ENCODE data around the gene ROMO1. TPM values are rescaled to one million over a fixed set of nuclear protein-coding genes. Genes with fewer than 3 reads are reported as not detected.
A peak's percentile ranks its signal among the peaks of the same experiment; 100 is the strongest.
"Not testable (repeated sequence)": the region's sequence is repeated elsewhere in the genome, so short reads cannot be mapped to it uniquely, and the experiment has no call there.

Gene ROMO1
- total and polyA plus RNA-seq, 5 donors from 2014 or later, result 48.8 to 378 (median 351) TPM

- no peak overlapping the region for H3K27ac Mint-ChIP-seq
- peaks cover 34 to 63% (median 39%) of the 10 kb centered on the region in 4 donors for H3K4me1 Mint-ChIP-seq
Observed at GRCh38 chr20:35708502-35708901, 9.3 kb downstream of the ROMO1 start.

GRCh38 chr20:35709259-35709658 lies 10.1 kb downstream of the ROMO1 start:
- Mint-ChIP-seq H3K27ac (peak overlapping the region in 1 of 3 donors; percentile 25), H3K36me3 (peaks cover 40% of the 10 kb centered on the region), H3K27me3 (no peaks in the 10 kb centered on the region), H3K9me3 (no peaks in the 10 kb centered on the region), H3K4me1 (peaks cover 39 to 65% (median 42%) of the 10 kb centered on the region in 4 donors), H3K4me3 (peak overlapping the region in 2 of 4 donors; percentile 55 to 83)
- H3K27me3 ChIP-seq (ENCODE audit: control insufficient read depth, insufficient read depth, low read length), result no peaks in the 10 kb centered on the region
- peaks cover 48% of the 10 kb centered on the region for H3K4me1 ChIP-seq (ENCODE audit: control insufficient read depth, insufficient read depth, low read length, poor library complexity, severe bottlenecking)
- H3K36me3 ChIP-seq (ENCODE audit: control insufficient read depth, insufficient read depth, low read length), result peaks cover 98% of the 10 kb centered on the region
- H3K4me3 ChIP-seq (ENCODE audit: low read depth, low read length), result no peak overlapping the region
- ATAC-seq (ENCODE audit: low read depth in 2 of 2), result no peak
- no peaks in the 10 kb centered on the region for H3K9me3 ChIP-seq (ENCODE audit: control insufficient read depth in 2 of 2, low read length in 2 of 2)
- no peak for DNase-seq
- peak overlapping the region; percentile 45 for H3K27ac ChIP-seq (ENCODE audit: insufficient read depth, low read length, poor library complexity, severe bottlenecking)

More at GRCh38 chr20:35708502-35708901, 9.3 kb downstream of the ROMO1 start:
- no peaks in the 10 kb centered on the region for H3K9me3 Mint-ChIP-seq
- Histone ChIP-seq H3K4me3 (ENCODE audit: low read depth, low read length) (no peak overlapping the region), H3K36me3 (ENCODE audit: control insufficient read depth, insufficient read depth, low read length) (peaks cover 98% of the 10 kb centered on the region), H3K27ac (ENCODE audit: insufficient read depth, low read length, poor library complexity, severe bottlenecking) (peak overlapping the region; percentile 55), H3K27me3 (ENCODE audit: control insufficient read depth, insufficient read depth, low read length) (no peaks in the 10 kb centered on the region), H3K9me3 (ENCODE audit: control insufficient read depth in 2 of 2, low read length in 2 of 2) (no peaks in the 10 kb centered on the region), H3K4me1 (ENCODE audit: control insufficient read depth, insufficient read depth, low read length, poor library complexity, severe bottlenecking) (peaks cover 48% of the 10 kb centered on the region)
- ATAC-seq (ENCODE audit: low read depth in 2 of 2), result no peak
- H3K4me3 Mint-ChIP-seq, result no peak overlapping the region
- no peak for DNase-seq
- H3K36me3 Mint-ChIP-seq, result peaks cover 48% of the 10 kb centered on the region
- H3K27me3 Mint-ChIP-seq, result no peaks in the 10 kb centered on the region

GRCh38 chr20:35710039-35710438 lies 10.8 kb downstream of the ROMO1 start:
- Mint-ChIP-seq H3K4me1 (peaks cover 34 to 61% (median 47%) of the 10 kb centered on the region in 4 donors), H3K27ac (no peak overlapping the region), H3K4me3 (peak overlapping the region in 1 of 4 donors; percentile 74), H3K36me3 (peaks cover 38% of the 10 kb centered on the region), H3K27me3 (no peaks in the 10 kb centered on the region), H3K9me3 (no peaks in the 10 kb centered on the region)
- Histone ChIP-seq H3K36me3 (ENCODE audit: control insufficient read depth, insufficient read depth, low read length) (peaks cover 98% of the 10 kb centered on the region), H3K27ac (ENCODE audit: insufficient read depth, low read length, poor library complexity, severe bottlenecking) (peak overlapping the region; percentile 49), H3K9me3 (ENCODE audit: control insufficient read depth in 2 of 2, low read length in 2 of 2) (no peaks in the 10 kb centered on the region), H3K27me3 (ENCODE audit: control insufficient read depth, insufficient read depth, low read length) (no peaks in the 10 kb centered on the region), H3K4me3 (ENCODE audit: low read depth, low read length) (no peak overlapping the region), H3K4me1 (ENCODE audit: control insufficient read depth, insufficient read depth, low read length, poor library complexity, severe bottlenecking) (peaks cover 48% of the 10 kb centered on the region)
- DNase-seq (no peak), ATAC-seq (ENCODE audit: low read depth in 2 of 2) (no peak)

DNA sequence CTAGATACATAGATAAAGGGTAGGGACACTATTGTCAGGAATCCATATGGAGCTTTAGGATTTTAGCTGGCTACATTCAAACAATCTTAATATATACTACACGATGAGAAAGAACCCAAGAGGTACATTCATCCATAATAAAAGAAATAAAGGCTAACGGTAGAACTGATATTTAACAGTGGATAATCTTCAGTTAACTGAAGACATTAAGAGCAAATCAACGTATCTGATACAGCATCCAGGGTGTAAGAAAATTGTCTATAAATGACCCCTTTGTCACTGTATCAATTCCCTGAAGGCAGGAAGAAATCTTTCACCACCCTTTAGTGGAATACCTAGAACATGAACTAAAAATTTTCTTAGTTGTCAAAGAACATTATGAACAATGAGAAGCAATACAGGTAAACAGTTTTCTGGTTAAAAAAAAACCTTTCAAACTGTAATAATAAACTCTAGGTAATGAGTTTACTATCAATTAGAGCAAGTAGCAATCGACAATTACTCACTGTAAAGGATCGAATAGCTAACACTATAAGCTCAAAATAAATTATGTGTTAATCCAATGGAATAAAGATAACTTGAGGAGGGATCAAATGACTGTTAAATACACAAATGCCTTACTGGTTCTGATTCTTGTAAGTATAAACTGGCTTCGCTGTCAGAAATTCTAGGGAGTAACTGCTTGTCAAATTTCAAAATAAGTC lies 11.8 kb downstream of the ROMO1 start:
- Mint-ChIP-seq H3K9me3 (no peaks in the 10 kb centered on the region), H3K27me3 (no peaks in the 10 kb centered on the region), H3K36me3 (peaks cover 45% of the 10 kb centered on the region), H3K4me3 (peak overlapping the region; percentile 74 to 88 (median 76)), H3K27ac (peak overlapping the region; percentile 43 to 80 (median 66)), H3K4me1 (peaks cover 40 to 69% (median 53%) of the 10 kb centered on the region in 4 donors)
- DNase-seq, result no peak
- ATAC-seq (ENCODE audit: low read depth in 2 of 2), result no peak
- Histone ChIP-seq H3K27me3 (ENCODE audit: control insufficient read depth, insufficient read depth, low read length) (no peaks in the 10 kb centered on the region), H3K4me1 (ENCODE audit: control insufficient read depth, insufficient read depth, low read length, poor library complexity, severe bottlenecking) (peaks cover 48% of the 10 kb centered on the region), H3K36me3 (ENCODE audit: control insufficient read depth, insufficient read depth, low read length) (peaks cover 98% of the 10 kb centered on the region), H3K27ac (ENCODE audit: insufficient read depth, low read length, poor library complexity, severe bottlenecking) (peak overlapping the region; percentile 60), H3K9me3 (ENCODE audit: control insufficient read depth in 2 of 2, low read length in 2 of 2) (no peaks in the 10 kb centered on the region), H3K4me3 (ENCODE audit: low read depth, low read length) (peak overlapping the region; percentile 35)

- Histone ChIP-seq H3K9me3 (ENCODE audit: control insufficient read depth in 2 of 2, low read length in 2 of 2) (no peaks in the 10 kb centered on the region), H3K4me1 (ENCODE audit: control insufficient read depth, insufficient read depth, low read length, poor library complexity, severe bottlenecking) (peaks cover 48% of the 10 kb centered on the region), H3K27ac (ENCODE audit: insufficient read depth, low read length, poor library complexity, severe bottlenecking) (peak overlapping the region; percentile 60), H3K27me3 (ENCODE audit: control insufficient read depth, insufficient read depth, low read length) (no peaks in the 10 kb centered on the region), H3K4me3 (ENCODE audit: low read depth, low read length) (peak overlapping the region; percentile 35), H3K36me3 (ENCODE audit: control insufficient read depth, insufficient read depth, low read length) (peaks cover 98% of the 10 kb centered on the region)
- H3K9me3 Mint-ChIP-seq, result no peaks in the 10 kb centered on the region
- H3K27ac Mint-ChIP-seq, result peak overlapping the region; percentile 43 to 80 (median 66)
- ATAC-seq (ENCODE audit: low read depth in 2 of 2) (peak in 1 of 2 donors; percentile 15), DNase-seq (peak in 1 of 3 donors; percentile 62)
- H3K4me1 Mint-ChIP-seq, result peaks cover 43 to 71% (median 53%) of the 10 kb centered on the region in 4 donors
- peak overlapping the region; percentile 74 to 88 (median 76) for H3K4me3 Mint-ChIP-seq
- peaks cover 50% of the 10 kb centered on the region for H3K36me3 Mint-ChIP-seq
- no peaks in the 10 kb centered on the region for H3K27me3 Mint-ChIP-seq
Observed at GRCh38 chr20:35711588-35712209, 12.5 kb downstream of the ROMO1 start.

DNA sequence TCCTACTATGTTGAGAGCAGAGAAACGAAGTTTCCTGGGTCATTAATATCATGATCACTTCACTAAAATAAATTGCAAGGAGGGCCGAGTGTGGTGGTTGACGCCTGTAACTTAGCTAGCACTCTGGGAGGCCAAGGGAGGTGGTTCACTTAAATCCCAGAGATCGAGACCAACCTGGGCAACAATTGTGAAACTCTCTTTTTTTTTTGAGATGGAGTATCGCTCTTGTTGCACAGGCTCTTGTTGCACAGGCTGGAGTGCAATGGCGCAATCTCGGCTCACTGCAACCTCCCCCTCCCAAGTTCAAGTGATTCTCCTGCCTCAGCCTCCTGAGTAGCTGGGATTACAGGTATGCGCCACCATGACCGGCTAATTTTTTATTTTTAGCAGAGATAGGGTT lies 13.9 kb downstream of the ROMO1 start:
- not testable (repeated sequence) for H3K9me3 ChIP-seq (ENCODE audit: control insufficient read depth in 2 of 2, low read length in 2 of 2); DNase-seq; H3K27me3 ChIP-seq (ENCODE audit: control insufficient read depth, insufficient read depth, low read length); H3K9me3 Mint-ChIP-seq; ATAC-seq (ENCODE audit: low read depth in 2 of 2); H3K4me3 ChIP-seq (ENCODE audit: low read depth, low read length); H3K27me3 Mint-ChIP-seq
- peak overlapping the region in 3 of 4 donors; percentile 29 to 87 (median 33) for H3K4me3 Mint-ChIP-seq
- Histone ChIP-seq H3K36me3 (ENCODE audit: control insufficient read depth, insufficient read depth, low read length) (peaks cover 97% of the 10 kb centered on the region), H3K27ac (ENCODE audit: insufficient read depth, low read length, poor library complexity, severe bottlenecking) (peak overlapping the region; percentile 14), H3K4me1 (ENCODE audit: control insufficient read depth, insufficient read depth, low read length, poor library complexity, severe bottlenecking) (peaks cover 48% of the 10 kb centered on the region)
- peaks cover 41 to 78% (median 56%) of the 10 kb centered on the region in 4 donors for H3K4me1 Mint-ChIP-seq
- H3K27ac Mint-ChIP-seq, result peak overlapping the region in 1 of 3 donors; percentile 79
- peaks cover 56% of the 10 kb centered on the region for H3K36me3 Mint-ChIP-seq

GRCh38 chr20:35714127-35714526 lies 14.9 kb downstream of the ROMO1 start:
- peak overlapping the region in 1 of 4 donors; percentile 23 for H3K4me3 Mint-ChIP-seq
- ATAC-seq (ENCODE audit: low read depth in 2 of 2), result no peak
- H3K9me3 ChIP-seq (ENCODE audit: control insufficient read depth in 2 of 2, low read length in 2 of 2), result no peaks in the 10 kb centered on the region
- H3K27me3 Mint-ChIP-seq, result no peaks in the 10 kb centered on the region
- no peak overlapping the region for H3K27ac Mint-ChIP-seq
- peaks cover 36 to 72% (median 50%) of the 10 kb centered on the region in 4 donors for H3K4me1 Mint-ChIP-seq
- H3K4me1 ChIP-seq (ENCODE audit: control insufficient read depth, insufficient read depth, low read length, poor library complexity, severe bottlenecking), result peaks cover 42% of the 10 kb centered on the region
- H3K27ac ChIP-seq (ENCODE audit: insufficient read depth, low read length, poor library complexity, severe bottlenecking), result peak overlapping the region; percentile 1
- no peaks in the 10 kb centered on the region for H3K27me3 ChIP-seq (ENCODE audit: control insufficient read depth, insufficient read depth, low read length)
- no peak for DNase-seq
- no peak overlapping the region for H3K4me3 ChIP-seq (ENCODE audit: low read depth, low read length)
- peaks cover 54% of the 10 kb centered on the region for H3K36me3 Mint-ChIP-seq
- peaks cover 96% of the 10 kb centered on the region for H3K36me3 ChIP-seq (ENCODE audit: control insufficient read depth, insufficient read depth, low read length)
- no peaks in the 10 kb centered on the region for H3K9me3 Mint-ChIP-seq
